Loucy (cell line): ENCODE results near the gene CDK9.

Source experiments
- H2AFZ ChIP-seq: fragments of 200-600 bp; sonication (generic); 2 replicates; pipeline ENCODE4 v1.6.0; 2016; ENCODE audit warnings: antibody characterized with exemption, mild to moderate bottlenecking, low read length, moderate library complexity
- H3F3A ChIP-seq: fragments of 200-600 bp; 2 replicates; pipeline ENCODE4 v1.6.0; 2016; ENCODE audit warnings: antibody characterized with exemption, low read depth, mild to moderate bottlenecking
- H3K27me3 ChIP-seq: fragments of 200-600 bp; sonication (generic); 2 replicates; pipeline ENCODE4 v1.6.1; 2014; ENCODE audit warnings: low read length, mild to moderate bottlenecking; ENCODE audit not compliant: insufficient read depth, poor library complexity, severe bottlenecking
- H3K36me3 ChIP-seq: fragments of 200-600 bp; sonication (generic); 2 replicates; pipeline ENCODE4 v1.6.1; 2016; ENCODE audit warnings: low read length; ENCODE audit not compliant: insufficient read depth
- H3K4me1 ChIP-seq: fragments of 200-600 bp; sonication (generic); 2 replicates; pipeline ENCODE4 v1.5.1; 2014; ENCODE audit warnings: low read length, mild to moderate bottlenecking; ENCODE audit not compliant: insufficient read depth, poor library complexity, severe bottlenecking
- H3K4me2 ChIP-seq: fragments of 200-600 bp; sonication (generic); 2 replicates; pipeline ENCODE4 v1.6.0; 2014; ENCODE audit warnings: antibody characterized with exemption, low read length, low read depth, mild to moderate bottlenecking; ENCODE audit not compliant: poor library complexity, severe bottlenecking
- H3K4me3 ChIP-seq: fragments of 200-600 bp; sonication (generic); 2 replicates; pipeline ENCODE4 v1.5.1; 2014; ENCODE audit warnings: low read length, mild to moderate bottlenecking, mixed read lengths; ENCODE audit not compliant: poor library complexity, severe bottlenecking
- H3K79me2 ChIP-seq: fragments of 200-600 bp; sonication (generic); 2 replicates; pipeline ENCODE4 v1.6.1; 2014; ENCODE audit warnings: low read length; ENCODE audit not compliant: insufficient read depth
- H3K9ac ChIP-seq: fragments of 200-600 bp; sonication (generic); 2 replicates; pipeline ENCODE4 v1.6.0; 2014; ENCODE audit warnings: mild to moderate bottlenecking, low read depth, low read length, moderate library complexity; ENCODE audit not compliant: poor library complexity, severe bottlenecking
- H3K9me2 ChIP-seq: fragments of 200-600 bp; sonication (generic); replicated peaks from 2 replicates; pipeline ENCODE4 v1.6.1; 2016; ENCODE audit warnings: low read depth, low read length, mixed read lengths
- H3K9me3 ChIP-seq: fragments of 200-600 bp; sonication (generic); 2 replicates; pipeline ENCODE4 v1.6.1; 2014; ENCODE audit warnings: mild to moderate bottlenecking, antibody characterized with exemption, low read length, low read depth; ENCODE audit not compliant: insufficient read depth
- H4K20me1 ChIP-seq: fragments of 200-600 bp; sonication (generic); 2 replicates; pipeline ENCODE4 v1.6.0; 2014; ENCODE audit warnings: antibody characterized with exemption, low read length, mild to moderate bottlenecking; ENCODE audit not compliant: insufficient read depth, poor library complexity, severe bottlenecking
- CTCF ChIP-seq: fragments of 200-600 bp; sonication (generic); conservative IDR thresholded peaks from 2 replicates; pipeline ENCODE4 v1.5.1; 2014; ENCODE audit warnings: mild to moderate bottlenecking, antibody characterized with exemption, low read length
- EZH2phosphoT487 ChIP-seq: fragments of 200-600 bp; IDR thresholded peaks from 2 replicates; pipeline ENCODE4 v1.6.1; 2018; ENCODE audit warnings: antibody characterized with exemption, mild to moderate bottlenecking, moderate library complexity, borderline replicate concordance

CDK9 gene

GRCh38 chr9:127794001-127794791 is 8.4 kb downstream of the CDK9 start:
- TF ChIP-seq CTCF, result no peak
- no peak for TF ChIP-seq EZH2phosphoT487
- no peaks in the 10 kb centered on the region for H3K27me3 ChIP-seq
- H2AFZ ChIP-seq, result no peak overlapping the region
- H3K36me3 ChIP-seq, result peaks cover 34% of the 10 kb centered on the region
- H3K9ac ChIP-seq, result no peak overlapping the region
- no peak overlapping the region for H3K4me2 ChIP-seq
- peaks cover 25% of the 10 kb centered on the region for H4K20me1 ChIP-seq
- H3K9me2 ChIP-seq, result no peaks in the 10 kb centered on the region
- peaks cover 13% of the 10 kb centered on the region for H3F3A ChIP-seq
- H3K4me1 ChIP-seq, result peaks cover 62% of the 10 kb centered on the region
- H3K9me3 ChIP-seq, result no peaks in the 10 kb centered on the region
- H3K79me2 ChIP-seq, result peaks cover 56% of the 10 kb centered on the region
- H3K4me3 ChIP-seq, result no peak overlapping the region

GRCh38 chr9:127796225-127796813 is 10.5 kb downstream of the CDK9 start:
- Histone ChIP-seq H3K4me3 (peak overlapping the region; percentile 65), H3K36me3 (peaks cover 12% of the 10 kb centered on the region; the same call in 1 of the 2 replicates), H3K9me3 (no peaks in the 10 kb centered on the region), H2AFZ (no peak overlapping the region), H3K4me1 (peaks cover 66% of the 10 kb centered on the region), H3F3A (peaks cover 13% of the 10 kb centered on the region), H3K9ac (peak overlapping the region; percentile 75), H4K20me1 (peaks cover 6% of the 10 kb centered on the region), H3K9me2 (no peaks in the 10 kb centered on the region), H3K79me2 (peaks cover 34% of the 10 kb centered on the region; the same call in 1 of the 2 replicates), H3K27me3 (no peaks in the 10 kb centered on the region), H3K4me2 (peak overlapping the region; percentile 89)
- TF ChIP-seq EZH2phosphoT487 (no peak), CTCF (no peak)

GRCh38 chr9:127796852-127797370 is 11.1 kb downstream of the CDK9 start:
- H3K9me3 ChIP-seq, result no peaks in the 10 kb centered on the region
- no peaks in the 10 kb centered on the region for H3K9me2 ChIP-seq
- peak overlapping the region; percentile 75 for H3K9ac ChIP-seq
- H3K4me2 ChIP-seq, result peak overlapping the region; percentile 89
- H3K4me3 ChIP-seq, result peak overlapping the region; percentile 65
- H3K36me3 ChIP-seq, result peaks cover 6% of the 10 kb centered on the region; the same call in 1 of the 2 replicates
- peaks cover 6% of the 10 kb centered on the region for H4K20me1 ChIP-seq
- H3F3A ChIP-seq, result peaks cover 13% of the 10 kb centered on the region
- no peaks in the 10 kb centered on the region for H3K27me3 ChIP-seq
- peaks cover 70% of the 10 kb centered on the region for H3K4me1 ChIP-seq
- no peak for TF ChIP-seq CTCF
- no peak for TF ChIP-seq EZH2phosphoT487
- H2AFZ ChIP-seq, result no peak overlapping the region
- H3K79me2 ChIP-seq, result peaks cover 29% of the 10 kb centered on the region; the same call in 1 of the 2 replicates
